Measurements from ENCODE around the gene DIPK1A. TPM values are rescaled to one million over a fixed set of nuclear protein-coding genes. Genes with fewer than 3 reads are reported as not detected.

Gene DIPK1A
- total RNA-seq, 1 experiment from 2014 or later = 1.0 TPM

GRCh38 chr1:92853299-92853698 is 108.0 kb downstream of the DIPK1A start:
- H3K4me1 ChIP-seq (ENCODE audit: insufficient read depth, low read length) = no peaks in the 10 kb centered on the region
- H3K9ac ChIP-seq (ENCODE audit: low read length) = no peak overlapping the region
- H3K4me2 ChIP-seq (ENCODE audit: low read length) = no peak overlapping the region
- intact Hi-C loops (cut with micrococcal nuclease) = no loop called here
- H3K27me3 ChIP-seq (ENCODE audit: low read length) = no peaks in the 10 kb centered on the region
- H3K4me3 ChIP-seq (ENCODE audit: low read length) = no peak overlapping the region
- H3K36me3 ChIP-seq (ENCODE audit: low read depth, low read length) = no peaks in the 10 kb centered on the region
- ATAC-seq = no peak
- no peak overlapping the region for H3K27ac ChIP-seq (ENCODE audit: low read length)
- H4K20me1 ChIP-seq (ENCODE audit: low read length) = no peaks in the 10 kb centered on the region
- ChIA-PET POLR2A (ENCODE audit: unreplicated experiment) (interaction anchor here (0.6 kb wide), 1 partner anchor 80 kb away, joined by 3 read pairs; no protein-coding TSS in a partner anchor), CTCF (no interaction called here)
- no peak for DNase-seq
- H2AFZ ChIP-seq (ENCODE audit: low read length) = no peak overlapping the region
- no peak for TF ChIP-seq CTCF (conservative IDR thresholded peaks at IDR 0.05; ENCODE audit: low read depth, low read length)
- TF ChIP-seq EZH2 (IDR thresholded peaks at IDR 0.05; ENCODE audit: low read length, unreplicated experiment) = no peak
- TF ChIP-seq EZH2phosphoT487 (IDR thresholded peaks at IDR 0.05; ENCODE audit: borderline replicate concordance, low read length) = no peak
- no peaks in the 10 kb centered on the region for H3K9me3 ChIP-seq (ENCODE audit: low read length)
- H3F3A ChIP-seq (ENCODE audit: low read length, unreplicated experiment) = no peaks in the 10 kb centered on the region
- no peaks in the 10 kb centered on the region for H3K9me2 ChIP-seq (replicated peaks; ENCODE audit: low read length)
- BruUV-seq (replicated peaks) = no TSS peak
- no peaks in the 10 kb centered on the region for H3K79me2 ChIP-seq (ENCODE audit: low read length)

- TF ChIP-seq CTCF (conservative IDR thresholded peaks at IDR 0.05; ENCODE audit: low read depth, low read length) (no peak), EZH2phosphoT487 (IDR thresholded peaks at IDR 0.05; ENCODE audit: borderline replicate concordance, low read length) (no peak), EZH2 (IDR thresholded peaks at IDR 0.05; ENCODE audit: low read length, unreplicated experiment) (no peak)
- Histone ChIP-seq H3K27ac (ENCODE audit: low read length) (no peak overlapping the region), H3K9ac (ENCODE audit: low read length) (no peak overlapping the region), H3F3A (ENCODE audit: low read length, unreplicated experiment) (no peaks in the 10 kb centered on the region), H3K79me2 (ENCODE audit: low read length) (no peaks in the 10 kb centered on the region), H2AFZ (ENCODE audit: low read length) (no peak overlapping the region), H3K4me2 (ENCODE audit: low read length) (no peak overlapping the region), H3K9me2 (replicated peaks; ENCODE audit: low read length) (no peaks in the 10 kb centered on the region), H3K27me3 (ENCODE audit: low read length) (no peaks in the 10 kb centered on the region), H3K36me3 (ENCODE audit: low read depth, low read length) (no peaks in the 10 kb centered on the region), H3K4me1 (ENCODE audit: insufficient read depth, low read length) (no peaks in the 10 kb centered on the region), H4K20me1 (ENCODE audit: low read length) (no peaks in the 10 kb centered on the region), H3K4me3 (ENCODE audit: low read length) (no peak overlapping the region), H3K9me3 (ENCODE audit: low read length) (no peaks in the 10 kb centered on the region)
- BruUV-seq (replicated peaks) = no TSS peak
- intact Hi-C loops (cut with micrococcal nuclease) = no loop called here
- CTCF ChIA-PET = no interaction called here
- ATAC-seq = no peak
- no peak for DNase-seq
- POLR2A ChIA-PET (ENCODE audit: unreplicated experiment) = no interaction called here
Measured at GRCh38 chr1:92851729-92852128, 109.5 kb downstream of the DIPK1A start.

GRCh38 chr1:92850019-92850418 is 111.2 kb downstream of the DIPK1A start:
- H3F3A ChIP-seq (ENCODE audit: low read length, unreplicated experiment) = no peaks in the 10 kb centered on the region
- H3K9me3 ChIP-seq (ENCODE audit: low read length) = no peaks in the 10 kb centered on the region
- no peaks in the 10 kb centered on the region for H3K36me3 ChIP-seq (ENCODE audit: low read depth, low read length)
- no peaks in the 10 kb centered on the region for H3K4me1 ChIP-seq (ENCODE audit: insufficient read depth, low read length)
- TF ChIP-seq CTCF (conservative IDR thresholded peaks at IDR 0.05; ENCODE audit: low read depth, low read length) (no peak), EZH2 (IDR thresholded peaks at IDR 0.05; ENCODE audit: low read length, unreplicated experiment) (no peak), EZH2phosphoT487 (IDR thresholded peaks at IDR 0.05; ENCODE audit: borderline replicate concordance, low read length) (no peak)
- H2AFZ ChIP-seq (ENCODE audit: low read length) = no peak overlapping the region
- no TSS peak for BruUV-seq (replicated peaks)
- H3K4me2 ChIP-seq (ENCODE audit: low read length) = no peak overlapping the region
- no peaks in the 10 kb centered on the region for H3K27me3 ChIP-seq (ENCODE audit: low read length)
- H3K4me3 ChIP-seq (ENCODE audit: low read length) = no peak overlapping the region
- H3K79me2 ChIP-seq (ENCODE audit: low read length) = no peaks in the 10 kb centered on the region
- POLR2A ChIA-PET (ENCODE audit: unreplicated experiment) = no interaction called here
- no peaks in the 10 kb centered on the region for H3K9me2 ChIP-seq (replicated peaks; ENCODE audit: low read length)
- CTCF ChIA-PET = no interaction called here
- H3K27ac ChIP-seq (ENCODE audit: low read length) = no peak overlapping the region
- H4K20me1 ChIP-seq (ENCODE audit: low read length) = no peaks in the 10 kb centered on the region
- no peak for ATAC-seq
- no peak overlapping the region for H3K9ac ChIP-seq (ENCODE audit: low read length)
- intact Hi-C loops (cut with micrococcal nuclease) = no loop called here
- no peak for DNase-seq
